H9 (cell line): Measurements from ENCODE around the gene WWC2. TPM values are rescaled to one million over a fixed set of nuclear protein-coding genes. Genes with fewer than 3 reads are reported as not detected.

Experiments used
- DNase-seq: peaks from one replicate; pipeline ENCODE4 v3.0.0-alpha.2; 2017
- H2AFZ ChIP-seq: one replicate; pipeline ENCODE4 v1.6.1; 2013; ENCODE audit warnings: mild to moderate bottlenecking, low read length, control low read depth, moderate library complexity
- H2AK5ac ChIP-seq: 2 replicates; pipeline ENCODE4 v1.6.1; 2013; ENCODE audit warnings: low read length, control low read depth, mixed read lengths; ENCODE audit not compliant: insufficient read length
- H2BK120ac ChIP-seq: one replicate; pipeline ENCODE4 v1.6.1; 2013; ENCODE audit warnings: low read depth, mild to moderate bottlenecking, low read length, control low read depth, inconsistent platforms; ENCODE audit not compliant: poor library complexity, severe bottlenecking
- H2BK12ac ChIP-seq: 2 replicates; pipeline ENCODE4 v1.6.1; 2013; ENCODE audit warnings: low read length, control low read depth, mixed read lengths, low read depth; ENCODE audit not compliant: insufficient read length
- H2BK15ac ChIP-seq: 2 replicates; pipeline ENCODE4 v1.6.1; 2013; ENCODE audit warnings: low read depth, low read length, control low read depth
- H2BK20ac ChIP-seq: one replicate; pipeline ENCODE4 v1.6.1; 2013; ENCODE audit warnings: low read depth, mild to moderate bottlenecking, low read length, control low read depth, inconsistent platforms; ENCODE audit not compliant: poor library complexity, severe bottlenecking
- H2BK5ac ChIP-seq: 2 replicates; pipeline ENCODE4 v1.6.1; 2013; ENCODE audit warnings: low read length, control low read depth, mixed read lengths; ENCODE audit not compliant: insufficient read length
- H3K14ac ChIP-seq: 2 replicates; pipeline ENCODE4 v1.6.1; 2013; ENCODE audit warnings: low read length, control low read depth; ENCODE audit not compliant: insufficient read depth
- H3K18ac ChIP-seq: 2 replicates; pipeline ENCODE4 v1.6.1; 2013; ENCODE audit warnings: low read depth, mild to moderate bottlenecking, mixed read lengths, low read length, control low read depth; ENCODE audit not compliant: insufficient read length
- H3K23ac ChIP-seq: 2 replicates; pipeline ENCODE4 v1.6.1; 2013; ENCODE audit warnings: low read length, control low read depth, mixed read lengths, low read depth; ENCODE audit not compliant: insufficient read length
- H3K23me2 ChIP-seq: 2 replicates; pipeline ENCODE4 v1.6.1; 2013; ENCODE audit warnings: low read depth, mild to moderate bottlenecking, mixed read lengths, low read length, control low read depth; ENCODE audit not compliant: insufficient read length, poor library complexity, severe bottlenecking
- H3K27ac ChIP-seq: 2 replicates; pipeline ENCODE4 v1.5.1; 2013; ENCODE audit warnings: low read length, control low read depth, mixed read lengths, low read depth; ENCODE audit not compliant: insufficient read length
- H3K27me3 ChIP-seq: 2 replicates; pipeline ENCODE4 v1.6.1; 2013; ENCODE audit warnings: low read length, control low read depth, inconsistent platforms; ENCODE audit not compliant: insufficient read depth
- H3K4ac ChIP-seq: 2 replicates; pipeline ENCODE4 v1.6.1; 2013; ENCODE audit warnings: low read depth, mild to moderate bottlenecking, control low read depth, inconsistent platforms, low read length, moderate library complexity
- H3K4me1 ChIP-seq: 2 replicates; pipeline ENCODE4 v1.6.1; 2013; ENCODE audit warnings: low read length, control low read depth, inconsistent platforms; ENCODE audit not compliant: insufficient read depth
- H3K4me2 ChIP-seq: 2 replicates; pipeline ENCODE4 v1.6.1; 2013; ENCODE audit warnings: low read length, control low read depth, mixed read lengths; ENCODE audit not compliant: insufficient read length, insufficient read depth
- H3K56ac ChIP-seq: 2 replicates; pipeline ENCODE4 v1.6.1; 2013; ENCODE audit warnings: low read depth, mild to moderate bottlenecking, mixed read lengths, low read length, control low read depth; ENCODE audit not compliant: insufficient read length
- H3K79me1 ChIP-seq: 2 replicates; pipeline ENCODE4 v1.6.1; 2013; ENCODE audit warnings: low read depth, mild to moderate bottlenecking, moderate library complexity, low read length, control low read depth, inconsistent platforms; ENCODE audit not compliant: insufficient read depth, poor library complexity, severe bottlenecking
- H3K79me2 ChIP-seq: 2 replicates; pipeline ENCODE4 v1.6.1; 2013; ENCODE audit warnings: low read length, control low read depth, inconsistent platforms; ENCODE audit not compliant: insufficient read depth
- H3K9ac ChIP-seq: 2 replicates; pipeline ENCODE4 v1.6.1; 2013; ENCODE audit warnings: low read length, control low read depth, mixed read lengths; ENCODE audit not compliant: insufficient read length; ENCODE audit errors: extremely low read depth
- H3K9me3 ChIP-seq: one replicate; pipeline ENCODE4 v1.6.1; 2013; ENCODE audit warnings: low read depth, low read length, inconsistent platforms; ENCODE audit not compliant: control insufficient read depth
- H3T11ph ChIP-seq: one replicate; pipeline ENCODE4 v1.6.1; 2013; ENCODE audit warnings: mild to moderate bottlenecking, low read length, control low read depth, inconsistent platforms
- H4K20me1 ChIP-seq: one replicate; pipeline ENCODE4 v1.6.1; 2013; ENCODE audit not compliant: control insufficient read depth, insufficient read length, insufficient read depth
- H4K5ac ChIP-seq: 2 replicates; pipeline ENCODE4 v1.6.1; 2013; ENCODE audit warnings: low read depth, mild to moderate bottlenecking, mixed read lengths, low read length, control low read depth; ENCODE audit not compliant: insufficient read length
- H4K8ac ChIP-seq: replicated peaks from 2 replicates; pipeline ENCODE4 v1.6.1; 2013; ENCODE audit warnings: low read length, control low read depth, mixed read lengths, low read depth; ENCODE audit not compliant: insufficient read length
- H4K91ac ChIP-seq: 2 replicates; pipeline ENCODE4 v1.6.1; 2013; ENCODE audit warnings: low read depth, mild to moderate bottlenecking, moderate library complexity, mixed read lengths, low read length, control low read depth; ENCODE audit not compliant: insufficient read length
- H3K27ac Mint-ChIP-seq, 3 experiments: 2 replicates in 2 of 3; 3 replicates in 1 of 3; pipeline ENCODE4 v1.8.0; 2020 to 2021; ENCODE audit warnings: mixed read lengths in 3 of 3, mild to moderate bottlenecking in 1 of 3, moderate library complexity in 1 of 3
- H3K27me3 Mint-ChIP-seq: 2 replicates; pipeline ENCODE4 v1.8.0; 2021; ENCODE audit warnings: low read depth, mild to moderate bottlenecking, moderate library complexity, mixed read lengths
- H3K36me3 Mint-ChIP-seq, 3 experiments: 2 replicates in 2 of 3; 3 replicates in 1 of 3; pipeline ENCODE4 v1.8.0; 2020 to 2021; ENCODE audit warnings: low read depth in 3 of 3, mixed read lengths in 3 of 3; ENCODE audit not compliant: insufficient read depth in 1 of 3
- H3K4me1 Mint-ChIP-seq, 2 experiments: 2 replicates each; pipeline ENCODE4 v1.8.0; 2020; ENCODE audit warnings: mixed read lengths in 2 of 2
- H3K4me3 Mint-ChIP-seq, 2 experiments: 2 replicates in 1 of 2; 3 replicates in 1 of 2; pipeline ENCODE4 v1.8.0; 2020 to 2021; ENCODE audit warnings: mild to moderate bottlenecking in 2 of 2, mixed read lengths in 2 of 2, moderate library complexity in 1 of 2
- H3K9me3 Mint-ChIP-seq, 2 experiments: 2 replicates in 1 of 2; 3 replicates in 1 of 2; pipeline ENCODE4 v1.8.0; 2020; ENCODE audit warnings: mild to moderate bottlenecking in 2 of 2, mixed read lengths in 2 of 2, moderate library complexity in 1 of 2
- CTCF ChIP-seq: fragments of 200-600 bp; sonication (generic); conservative IDR thresholded peaks from 3 replicates; pipeline ENCODE4 v1.8.0; 2021; ENCODE audit warnings: antibody characterized with exemption, mild to moderate bottlenecking
- WGBS: extraction: QIAGEN DNeasy Blood & Tissue Kit; methylation state at CpG from one replicate; pipeline ENCODE4 v1.1.7; 2013; ENCODE audit warnings: missing lambda C conversion rate, low lambda C conversion rate, mixed read lengths; ENCODE audit not compliant: insufficient read length; ENCODE audit errors: extremely low coverage; 5-methylcytosine and 5-hydroxymethylcytosine counted together
- total RNA-seq: library from RNA; stranded (reverse); gene quantifications from 2 replicates; pipeline ENCODE4 v1.2.1, GENCODE V29; 2021

WWC2 gene
- total RNA-seq, 1 experiment from 2014 or later: 106 TPM

DNA sequence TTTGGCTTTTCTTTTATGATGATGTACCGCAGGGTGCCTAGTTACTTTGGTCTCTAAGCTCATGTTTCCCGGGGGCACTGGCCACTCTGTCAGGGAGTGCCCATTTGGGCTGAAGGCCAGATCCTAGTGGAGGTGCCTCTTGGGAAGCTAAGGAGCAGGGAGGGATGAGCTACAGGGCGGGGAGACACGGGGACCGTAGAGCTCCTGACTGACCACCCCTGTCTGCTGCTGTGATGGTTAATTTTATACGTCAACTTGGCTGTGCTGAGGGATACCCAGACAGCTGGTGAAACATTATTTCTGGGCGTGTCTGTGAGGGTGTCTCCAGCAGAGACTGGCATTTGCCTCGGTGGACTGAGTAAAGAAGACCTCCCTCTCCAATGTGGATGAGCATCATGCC lies 248.1 kb downstream of the WWC2 start:
- H3K9me3 Mint-ChIP-seq: no peaks in the 10 kb centered on the region
- Histone ChIP-seq H3K56ac (no peak overlapping the region), H4K8ac (no peak overlapping the region), H4K91ac (no peak overlapping the region), H3K14ac (no peak overlapping the region), H3K23me2 (no peaks in the 10 kb centered on the region), H3K9me3 (no peaks in the 10 kb centered on the region), H4K20me1 (no peaks in the 10 kb centered on the region), H3K9ac (no peak overlapping the region), H3K18ac (no peak overlapping the region), H3K27me3 (no peaks in the 10 kb centered on the region), H3K4me1 (no peaks in the 10 kb centered on the region), H2BK15ac (no peak overlapping the region), H3K4ac (no peak overlapping the region), H2AK5ac (no peak overlapping the region), H2BK20ac (no peak overlapping the region), H3K23ac (no peak overlapping the region), H2BK5ac (no peak overlapping the region), H3K79me2 (no peaks in the 10 kb centered on the region), H3T11ph (no peak overlapping the region), H2AFZ (no peak overlapping the region), H2BK12ac (no peak overlapping the region), H3K4me2 (no peak overlapping the region), H4K5ac (no peak overlapping the region), H2BK120ac (no peak overlapping the region), H3K27ac (no peak overlapping the region), H3K79me1 (no peaks in the 10 kb centered on the region)
- no peaks in the 10 kb centered on the region for H3K4me1 Mint-ChIP-seq
- no peak overlapping the region; a peak in 1 of 7 replicates for H3K27ac Mint-ChIP-seq
- DNase-seq: no peak
- H3K4me3 Mint-ChIP-seq: no peak overlapping the region
- no peaks in the 10 kb centered on the region; the same call in 1 of the 2 replicates for H3K27me3 Mint-ChIP-seq
- no CpG with 5 or more reads among the region's 8 CpGs for WGBS
- TF ChIP-seq CTCF: no peak
- H3K36me3 Mint-ChIP-seq: 0 out of 7 replicates have a peak, but pooled peaks cover 0 to 1% (median 0%) of the 10 kb centered on the region in 3 experiments
